Stimulated activated CD8-positive, alpha-beta memory T cell treated with anti-CD3 and anti-CD28 coated beads, Interleukin-15, amount 100 ng/mL, for 24 hours (primary cell): ENCODE measurements around the gene GLB1L.
"Not testable (repeated sequence)": the region's sequence is repeated elsewhere in the genome, so short reads cannot be mapped to it uniquely, and the experiment has no call there.

ENCODE experiments used
- DNase-seq: peaks from one replicate; pipeline ENCODE4 v3.0.0-alpha.2; 2020; ENCODE audit warnings: low read depth

Gene GLB1L

GRCh38 chr2:219206328-219207133 is 38.7 kb downstream of the GLB1L start, which contains the start of gene ZFAND2B:
Gene ZFAND2B (plus strand): TSS chr2:219206782. CDS start chr2:219206988, 206 bp downstream.
- DNase-seq = peak; percentile 86

- no peak for DNase-seq
Measured at GRCh38 chr2:219205981-219206327, 39.3 kb downstream of the GLB1L start.

GRCh38 chr2:219205165-219205538 is 40.1 kb downstream of the GLB1L start:
- no peak for DNase-seq

GRCh38 chr2:219204425-219205164 is 40.6 kb downstream of the GLB1L start:
- DNase-seq = no peak

GRCh38 chr2:219201331-219201730 is 43.9 kb downstream of the GLB1L start:
- DNase-seq = not testable (repeated sequence)

GRCh38 chr2:219200502-219201326 is 44.5 kb downstream of the GLB1L start:
- not testable (repeated sequence) for DNase-seq

- no peak for DNase-seq
Measured at GRCh38 chr2:219199470-219200211, 45.6 kb downstream of the GLB1L start.

GRCh38 chr2:219198974-219199373 is 46.3 kb downstream of the GLB1L start:
- DNase-seq = no peak

- DNase-seq = no peak
Measured at GRCh38 chr2:219197388-219197787, 47.9 kb downstream of the GLB1L start.

- no peak for DNase-seq
Measured at GRCh38 chr2:219186754-219187456, 58.3 kb downstream of the GLB1L start.
